GM23338 (cell line): ENCODE results near the gene MRLN. TPM values are rescaled to one million over a fixed set of nuclear protein-coding genes. Genes with fewer than 3 reads are reported as not detected.

Experiments used
- ATAC-seq: fragments of 200-7000 bp; cut with Tn5 transposase; 3 replicates; pipeline ENCODE4 v1.9.1; 2020
- DNase-seq: peaks from one replicate; pipeline ENCODE4 v3.0.0-alpha.2; 2015; ENCODE audit warnings: low spot score
- H2AFZ ChIP-seq: fragments of 200-600 bp; sonication (generic); 2 replicates; pipeline ENCODE4 v1.8.0; 2016; ENCODE audit warnings: antibody characterized with exemption, mild to moderate bottlenecking, moderate library complexity
- H3F3A ChIP-seq: fragments of 200-600 bp; sonication (generic); replicated peaks from 2 replicates; pipeline ENCODE4 v1.8.0; 2017; ENCODE audit warnings: antibody characterized with exemption, mixed run types, low read depth
- H3K27ac ChIP-seq: fragments of 200-600 bp; sonication (generic); 2 replicates; pipeline ENCODE4 v1.6.1; 2016; ENCODE audit warnings: low read depth
- H3K27me3 ChIP-seq: fragments of 200-600 bp; sonication (generic); 2 replicates; pipeline ENCODE4 v1.8.0; 2016; ENCODE audit warnings: mild to moderate bottlenecking, mixed run types, moderate library complexity; ENCODE audit not compliant: insufficient read depth
- H3K36me3 ChIP-seq: fragments of 200-600 bp; sonication (generic); 2 replicates; pipeline ENCODE4 v1.8.0; 2016; ENCODE audit warnings: mild to moderate bottlenecking; ENCODE audit not compliant: insufficient read depth
- H3K4me1 ChIP-seq: fragments of 200-600 bp; sonication (generic); 2 replicates; pipeline ENCODE4 v1.8.0; 2016; ENCODE audit warnings: mild to moderate bottlenecking, moderate library complexity; ENCODE audit not compliant: insufficient read depth
- H3K4me2 ChIP-seq: fragments of 200-600 bp; sonication (generic); 2 replicates; pipeline ENCODE4 v1.7.1; 2017; ENCODE audit warnings: mixed run types
- H3K4me3 ChIP-seq: fragments of 200-600 bp; sonication (generic); 2 replicates; pipeline ENCODE4 v1.6.1; 2016; ENCODE audit warnings: mixed run types
- H3K79me2 ChIP-seq: fragments of 200-600 bp; sonication (generic); replicated peaks from 2 replicates; pipeline ENCODE4 v1.8.0; 2017; ENCODE audit warnings: mild to moderate bottlenecking; ENCODE audit not compliant: insufficient read depth
- H3K9me2 ChIP-seq: fragments of 200-600 bp; sonication (generic); 2 replicates; pipeline ENCODE4 v1.8.0; 2017; ENCODE audit not compliant: insufficient read depth
- H4K20me1 ChIP-seq: fragments of 200-600 bp; sonication (generic); replicated peaks from 2 replicates; pipeline ENCODE4 v1.8.0; 2017; ENCODE audit warnings: mild to moderate bottlenecking; ENCODE audit not compliant: insufficient read depth
- H3K27ac Mint-ChIP-seq: 2 replicates; pipeline ENCODE4 v1.8.0; 2020; ENCODE audit warnings: inconsistent platforms, mild to moderate bottlenecking, moderate library complexity, mixed read lengths
- H3K27me3 Mint-ChIP-seq: 3 replicates; pipeline ENCODE4 v1.8.0; 2022; ENCODE audit warnings: low read depth, mild to moderate bottlenecking, moderate library complexity, mixed read lengths, inconsistent platforms; ENCODE audit not compliant: insufficient read depth, poor library complexity
- H3K36me3 Mint-ChIP-seq: 3 replicates; pipeline ENCODE4 v1.8.0; 2021; ENCODE audit warnings: low read depth, mild to moderate bottlenecking, inconsistent platforms, moderate library complexity, mixed read lengths
- H3K4me1 Mint-ChIP-seq: 3 replicates; pipeline ENCODE4 v1.8.0; 2020; ENCODE audit warnings: mild to moderate bottlenecking, inconsistent platforms, mixed read lengths
- H3K4me3 Mint-ChIP-seq: 3 replicates; pipeline ENCODE4 v1.8.0; 2021; ENCODE audit warnings: moderate library complexity, mild to moderate bottlenecking, inconsistent platforms, mixed read lengths
- H3K9me3 Mint-ChIP-seq: 3 replicates; pipeline ENCODE4 v1.8.0; 2020; ENCODE audit warnings: moderate library complexity, mild to moderate bottlenecking, inconsistent platforms, mixed read lengths
- CREB1 ChIP-seq: fragments of 250-450 bp; sonication (Bioruptor Pico); IDR thresholded peaks from 2 replicates; pipeline ENCODE4 v1.5.0; 2020; ENCODE audit warnings: low read depth, mild to moderate bottlenecking, moderate library complexity
- EZH2 ChIP-seq: fragments of 200-600 bp; sonication (generic); IDR thresholded peaks from one replicate; pipeline ENCODE4 v1.8.0; 2017; ENCODE audit warnings: antibody characterized with exemption, mild to moderate bottlenecking, low read depth; ENCODE audit not compliant: unreplicated experiment
- EZH2phosphoT487 ChIP-seq: fragments of 200-600 bp; sonication (generic); IDR thresholded peaks from one replicate; pipeline ENCODE4 v1.8.1; 2018; ENCODE audit warnings: antibody characterized with exemption; ENCODE audit not compliant: unreplicated experiment
- JUNB ChIP-seq: IDR thresholded peaks from one replicate; pipeline ENCODE4 v1.6.1; 2016; ENCODE audit warnings: antibody characterized with exemption; ENCODE audit not compliant: unreplicated experiment
- NANOG ChIP-seq: IDR thresholded peaks from 2 replicates; pipeline ENCODE4 v1.6.1; 2016; ENCODE audit warnings: antibody characterized with exemption, borderline replicate concordance
- POLR2AphosphoS5 ChIP-seq: IDR thresholded peaks from 2 replicates; pipeline ENCODE4 v1.6.1; 2016; ENCODE audit warnings: antibody characterized with exemption, low read depth
- STAT1 ChIP-seq: IDR thresholded peaks from one replicate; pipeline ENCODE4 v1.6.1; 2016; ENCODE audit warnings: antibody characterized with exemption; ENCODE audit not compliant: unreplicated experiment
- ZNF114 ChIP-seq: fragments of 250-450 bp; sonication (Bioruptor Pico); IDR thresholded peaks from 2 replicates; pipeline ENCODE4 v1.5.0; 2020; ENCODE audit warnings: mild to moderate bottlenecking, moderate library complexity
- ZNF331 ChIP-seq: fragments of 250-450 bp; sonication (Bioruptor Pico); IDR thresholded peaks from 2 replicates; pipeline ENCODE4 v1.5.0; 2020; ENCODE audit warnings: low read depth, mild to moderate bottlenecking, moderate library complexity
- polyA plus RNA-seq: library from polyadenylated mRNA; unstranded; fragments of >200 nt; fragmentation: Nextera tagmentation; extraction: Ambion mirVana; gene quantifications from 2 replicates; pipeline ENCODE4 v1.2.1, GENCODE V29; 2016
- total RNA-seq: library from RNA; depleted of rRNA; stranded (reverse); fragments of >200 nt; shearing (Covaris generic); gene quantifications from 2 replicates; pipeline ENCODE4 v1.2.3, GENCODE V29; 2014
- TF ChIP-seq, protein P1 (sequence below): fragments of 250-450 bp; sonication (Bioruptor Pico); IDR thresholded peaks from 2 replicates; pipeline ENCODE4 v1.5.0; 2020; ENCODE audit warnings: mild to moderate bottlenecking, moderate library complexity
- TF ChIP-seq, protein P2 (sequence below): IDR thresholded peaks from 2 replicates; pipeline ENCODE4 v1.6.1; 2016; ENCODE audit warnings: antibody characterized with exemption
- TF ChIP-seq, protein P3 (sequence below): IDR thresholded peaks from one replicate; pipeline ENCODE4 v1.6.1; 2018; ENCODE audit warnings: antibody characterized with exemption; ENCODE audit not compliant: unreplicated experiment
- TF ChIP-seq, protein P4 (sequence below), 2 experiments: fragments of 200-600 bp in 1 of 2; sonication (generic) in 1 of 2; conservative IDR thresholded peaks; 2 replicates each; pipeline versions ENCODE4 v1.5.1 to v1.6.1; 2016 to 2017; ENCODE audit warnings: antibody characterized with exemption in 2 of 2, low read depth in 2 of 2, mild to moderate bottlenecking in 2 of 2, moderate library complexity in 1 of 2

MRLN gene
- total and polyA plus RNA-seq, 2 experiments from 2014 or later = not detected

DNA sequence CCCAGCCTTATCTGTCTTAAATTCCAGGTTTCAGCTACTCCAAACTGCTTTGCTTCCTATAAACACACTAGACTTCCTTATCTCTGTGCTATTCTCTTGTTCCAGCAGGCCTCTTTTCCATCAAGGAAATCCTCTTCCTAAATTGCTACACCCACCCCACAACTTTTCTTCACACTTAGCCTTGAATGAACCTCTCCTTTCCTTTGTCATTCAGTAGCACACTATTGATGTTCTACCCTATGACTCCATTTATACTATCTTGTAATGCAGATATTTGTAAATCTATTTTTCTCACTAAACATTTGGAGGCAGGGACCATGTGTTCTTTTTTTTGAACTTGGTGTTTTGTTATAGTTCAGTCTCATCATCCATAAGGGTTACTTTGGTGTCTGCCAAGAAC, 47.3 kb downstream of the MRLN start:
- Histone ChIP-seq H3K27ac (no peak overlapping the region), H3K9me2 (no peaks in the 10 kb centered on the region), H3K36me3 (no peaks in the 10 kb centered on the region), H3K4me3 (no peak overlapping the region), H3K4me1 (peaks cover 16% of the 10 kb centered on the region), H3F3A (0 out of 2 replicates have a peak, but pooled peaks cover 3% of the 10 kb centered on the region), H3K27me3 (peaks cover 28% of the 10 kb centered on the region), H3K79me2 (peaks cover 14% of the 10 kb centered on the region; the same call in 1 of the 2 replicates), H2AFZ (no peak overlapping the region), H4K20me1 (no peaks in the 10 kb centered on the region; the same call in 1 of the 2 replicates), H3K4me2 (0 out of 2 replicates have a peak overlapping the region, but pooled peaks have one; percentile 17)
- Mint-ChIP-seq H3K27ac (no peak overlapping the region), H3K9me3 (no peaks in the 10 kb centered on the region), H3K4me1 (peaks cover 41% of the 10 kb centered on the region), H3K27me3 (peaks cover 11% of the 10 kb centered on the region), H3K4me3 (peak overlapping the region; percentile 7; the same call in 2 of the 3 replicates), H3K36me3 (peaks cover 20% of the 10 kb centered on the region)
- DNase-seq (no peak), ATAC-seq (no peak)
- TF ChIP-seq, protein P1, sequence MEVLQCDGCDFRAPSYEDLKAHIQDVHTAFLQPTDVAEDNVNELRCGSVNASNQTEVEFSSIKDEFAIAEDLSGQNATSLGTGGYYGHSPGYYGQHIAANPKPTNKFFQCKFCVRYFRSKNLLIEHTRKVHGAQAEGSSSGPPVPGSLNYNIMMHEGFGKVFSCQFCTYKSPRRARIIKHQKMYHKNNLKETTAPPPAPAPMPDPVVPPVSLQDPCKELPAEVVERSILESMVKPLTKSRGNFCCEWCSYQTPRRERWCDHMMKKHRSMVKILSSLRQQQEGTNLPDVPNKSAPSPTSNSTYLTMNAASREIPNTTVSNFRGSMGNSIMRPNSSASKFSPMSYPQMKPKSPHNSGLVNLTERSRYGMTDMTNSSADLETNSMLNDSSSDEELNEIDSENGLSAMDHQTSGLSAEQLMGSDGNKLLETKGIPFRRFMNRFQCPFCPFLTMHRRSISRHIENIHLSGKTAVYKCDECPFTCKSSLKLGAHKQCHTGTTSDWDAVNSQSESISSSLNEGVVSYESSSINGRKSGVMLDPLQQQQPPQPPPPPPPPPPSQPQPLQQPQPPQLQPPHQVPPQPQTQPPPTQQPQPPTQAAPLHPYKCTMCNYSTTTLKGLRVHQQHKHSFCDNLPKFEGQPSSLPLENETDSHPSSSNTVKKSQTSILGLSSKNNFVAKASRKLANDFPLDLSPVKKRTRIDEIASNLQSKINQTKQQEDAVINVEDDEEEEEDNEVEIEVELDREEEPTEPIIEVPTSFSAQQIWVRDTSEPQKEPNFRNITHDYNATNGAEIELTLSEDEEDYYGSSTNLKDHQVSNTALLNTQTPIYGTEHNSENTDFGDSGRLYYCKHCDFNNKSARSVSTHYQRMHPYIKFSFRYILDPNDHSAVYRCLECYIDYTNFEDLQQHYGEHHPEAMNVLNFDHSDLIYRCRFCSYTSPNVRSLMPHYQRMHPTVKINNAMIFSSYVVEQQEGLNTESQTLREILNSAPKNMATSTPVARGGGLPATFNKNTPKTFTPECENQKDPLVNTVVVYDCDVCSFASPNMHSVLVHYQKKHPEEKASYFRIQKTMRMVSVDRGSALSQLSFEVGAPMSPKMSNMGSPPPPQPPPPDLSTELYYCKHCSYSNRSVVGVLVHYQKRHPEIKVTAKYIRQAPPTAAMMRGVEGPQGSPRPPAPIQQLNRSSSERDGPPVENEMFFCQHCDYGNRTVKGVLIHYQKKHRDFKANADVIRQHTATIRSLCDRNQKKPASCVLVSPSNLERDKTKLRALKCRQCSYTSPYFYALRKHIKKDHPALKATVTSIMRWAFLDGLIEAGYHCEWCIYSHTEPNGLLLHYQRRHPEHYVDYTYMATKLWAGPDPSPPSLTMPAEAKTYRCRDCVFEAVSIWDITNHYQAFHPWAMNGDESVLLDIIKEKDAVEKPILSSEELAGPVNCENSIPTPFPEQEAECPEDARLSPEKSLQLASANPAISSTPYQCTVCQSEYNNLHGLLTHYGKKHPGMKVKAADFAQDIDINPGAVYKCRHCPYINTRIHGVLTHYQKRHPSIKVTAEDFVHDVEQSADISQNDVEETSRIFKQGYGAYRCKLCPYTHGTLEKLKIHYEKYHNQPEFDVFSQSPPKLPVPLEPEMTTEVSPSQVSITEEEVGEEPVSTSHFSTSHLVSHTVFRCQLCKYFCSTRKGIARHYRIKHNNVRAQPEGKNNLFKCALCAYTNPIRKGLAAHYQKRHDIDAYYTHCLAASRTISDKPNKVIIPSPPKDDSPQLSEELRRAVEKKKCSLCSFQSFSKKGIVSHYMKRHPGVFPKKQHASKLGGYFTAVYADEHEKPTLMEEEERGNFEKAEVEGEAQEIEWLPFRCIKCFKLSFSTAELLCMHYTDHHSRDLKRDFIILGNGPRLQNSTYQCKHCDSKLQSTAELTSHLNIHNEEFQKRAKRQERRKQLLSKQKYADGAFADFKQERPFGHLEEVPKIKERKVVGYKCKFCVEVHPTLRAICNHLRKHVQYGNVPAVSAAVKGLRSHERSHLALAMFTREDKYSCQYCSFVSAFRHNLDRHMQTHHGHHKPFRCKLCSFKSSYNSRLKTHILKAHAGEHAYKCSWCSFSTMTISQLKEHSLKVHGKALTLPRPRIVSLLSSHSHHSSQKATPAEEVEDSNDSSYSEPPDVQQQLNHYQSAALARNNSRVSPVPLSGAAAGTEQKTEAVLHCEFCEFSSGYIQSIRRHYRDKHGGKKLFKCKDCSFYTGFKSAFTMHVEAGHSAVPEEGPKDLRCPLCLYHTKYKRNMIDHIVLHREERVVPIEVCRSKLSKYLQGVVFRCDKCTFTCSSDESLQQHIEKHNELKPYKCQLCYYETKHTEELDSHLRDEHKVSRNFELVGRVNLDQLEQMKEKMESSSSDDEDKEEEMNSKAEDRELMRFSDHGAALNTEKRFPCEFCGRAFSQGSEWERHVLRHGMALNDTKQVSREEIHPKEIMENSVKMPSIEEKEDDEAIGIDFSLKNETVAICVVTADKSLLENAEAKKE (CRISPR knock-in tag) = no peak
- TF ChIP-seq ZNF331 (CRISPR knock-in tag) = no peak
- TF ChIP-seq, protein P2, sequence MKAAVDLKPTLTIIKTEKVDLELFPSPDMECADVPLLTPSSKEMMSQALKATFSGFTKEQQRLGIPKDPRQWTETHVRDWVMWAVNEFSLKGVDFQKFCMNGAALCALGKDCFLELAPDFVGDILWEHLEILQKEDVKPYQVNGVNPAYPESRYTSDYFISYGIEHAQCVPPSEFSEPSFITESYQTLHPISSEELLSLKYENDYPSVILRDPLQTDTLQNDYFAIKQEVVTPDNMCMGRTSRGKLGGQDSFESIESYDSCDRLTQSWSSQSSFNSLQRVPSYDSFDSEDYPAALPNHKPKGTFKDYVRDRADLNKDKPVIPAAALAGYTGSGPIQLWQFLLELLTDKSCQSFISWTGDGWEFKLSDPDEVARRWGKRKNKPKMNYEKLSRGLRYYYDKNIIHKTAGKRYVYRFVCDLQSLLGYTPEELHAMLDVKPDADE = no peak
- no peak for TF ChIP-seq EZH2phosphoT487
- TF ChIP-seq JUNB = no peak
- no peak for TF ChIP-seq ZNF114 (CRISPR knock-in tag)
- no peak for TF ChIP-seq STAT1
- no peak for TF ChIP-seq EZH2
- TF ChIP-seq, protein P3, sequence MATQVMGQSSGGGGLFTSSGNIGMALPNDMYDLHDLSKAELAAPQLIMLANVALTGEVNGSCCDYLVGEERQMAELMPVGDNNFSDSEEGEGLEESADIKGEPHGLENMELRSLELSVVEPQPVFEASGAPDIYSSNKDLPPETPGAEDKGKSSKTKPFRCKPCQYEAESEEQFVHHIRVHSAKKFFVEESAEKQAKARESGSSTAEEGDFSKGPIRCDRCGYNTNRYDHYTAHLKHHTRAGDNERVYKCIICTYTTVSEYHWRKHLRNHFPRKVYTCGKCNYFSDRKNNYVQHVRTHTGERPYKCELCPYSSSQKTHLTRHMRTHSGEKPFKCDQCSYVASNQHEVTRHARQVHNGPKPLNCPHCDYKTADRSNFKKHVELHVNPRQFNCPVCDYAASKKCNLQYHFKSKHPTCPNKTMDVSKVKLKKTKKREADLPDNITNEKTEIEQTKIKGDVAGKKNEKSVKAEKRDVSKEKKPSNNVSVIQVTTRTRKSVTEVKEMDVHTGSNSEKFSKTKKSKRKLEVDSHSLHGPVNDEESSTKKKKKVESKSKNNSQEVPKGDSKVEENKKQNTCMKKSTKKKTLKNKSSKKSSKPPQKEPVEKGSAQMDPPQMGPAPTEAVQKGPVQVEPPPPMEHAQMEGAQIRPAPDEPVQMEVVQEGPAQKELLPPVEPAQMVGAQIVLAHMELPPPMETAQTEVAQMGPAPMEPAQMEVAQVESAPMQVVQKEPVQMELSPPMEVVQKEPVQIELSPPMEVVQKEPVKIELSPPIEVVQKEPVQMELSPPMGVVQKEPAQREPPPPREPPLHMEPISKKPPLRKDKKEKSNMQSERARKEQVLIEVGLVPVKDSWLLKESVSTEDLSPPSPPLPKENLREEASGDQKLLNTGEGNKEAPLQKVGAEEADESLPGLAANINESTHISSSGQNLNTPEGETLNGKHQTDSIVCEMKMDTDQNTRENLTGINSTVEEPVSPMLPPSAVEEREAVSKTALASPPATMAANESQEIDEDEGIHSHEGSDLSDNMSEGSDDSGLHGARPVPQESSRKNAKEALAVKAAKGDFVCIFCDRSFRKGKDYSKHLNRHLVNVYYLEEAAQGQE = no peak
- no peak for TF ChIP-seq NANOG
- no peak for TF ChIP-seq POLR2AphosphoS5
- TF ChIP-seq CREB1 (CRISPR knock-in tag) = no peak
- TF ChIP-seq, protein P4, sequence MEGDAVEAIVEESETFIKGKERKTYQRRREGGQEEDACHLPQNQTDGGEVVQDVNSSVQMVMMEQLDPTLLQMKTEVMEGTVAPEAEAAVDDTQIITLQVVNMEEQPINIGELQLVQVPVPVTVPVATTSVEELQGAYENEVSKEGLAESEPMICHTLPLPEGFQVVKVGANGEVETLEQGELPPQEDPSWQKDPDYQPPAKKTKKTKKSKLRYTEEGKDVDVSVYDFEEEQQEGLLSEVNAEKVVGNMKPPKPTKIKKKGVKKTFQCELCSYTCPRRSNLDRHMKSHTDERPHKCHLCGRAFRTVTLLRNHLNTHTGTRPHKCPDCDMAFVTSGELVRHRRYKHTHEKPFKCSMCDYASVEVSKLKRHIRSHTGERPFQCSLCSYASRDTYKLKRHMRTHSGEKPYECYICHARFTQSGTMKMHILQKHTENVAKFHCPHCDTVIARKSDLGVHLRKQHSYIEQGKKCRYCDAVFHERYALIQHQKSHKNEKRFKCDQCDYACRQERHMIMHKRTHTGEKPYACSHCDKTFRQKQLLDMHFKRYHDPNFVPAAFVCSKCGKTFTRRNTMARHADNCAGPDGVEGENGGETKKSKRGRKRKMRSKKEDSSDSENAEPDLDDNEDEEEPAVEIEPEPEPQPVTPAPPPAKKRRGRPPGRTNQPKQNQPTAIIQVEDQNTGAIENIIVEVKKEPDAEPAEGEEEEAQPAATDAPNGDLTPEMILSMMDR (conservative IDR thresholded peaks at IDR 0.05; ENCODE audit: low read depth in 2 of 2) = no peak
